ENCODE results near the gene TAGLN2.

The TAGLN2 gene

GRCh38 chr1:159934136-159935039 lies 9.1 kb upstream of the TAGLN2 start:
- no peak for DNase-seq

GRCh38 chr1:159933347-159933746 lies 8.0 kb upstream of the TAGLN2 start:
- no peak for DNase-seq

GRCh38 chr1:159932296-159933285 lies 7.3 kb upstream of the TAGLN2 start:
- no peak for DNase-seq

GRCh38 chr1:159931795-159932173 lies 6.5 kb upstream of the TAGLN2 start:
- DNase-seq: no peak

GRCh38 chr1:159931101-159931794 lies 5.9 kb upstream of the TAGLN2 start:
- no peak for DNase-seq

GRCh38 chr1:159930634-159931033 lies 5.3 kb upstream of the TAGLN2 start:
- DNase-seq: no peak

GRCh38 chr1:159930216-159930615 lies 4.9 kb upstream of the TAGLN2 start:
- DNase-seq: no peak

GRCh38 chr1:159929155-159930051 lies 4.1 kb upstream of the TAGLN2 start:
- DNase-seq: no peak

- DNase-seq: no peak
Observed at GRCh38 chr1:159928491-159929050, 3.3 kb upstream of the TAGLN2 start.

GRCh38 chr1:159927849-159928431 lies 2.6 kb upstream of the TAGLN2 start:
- DNase-seq: no peak

- DNase-seq: no peak
Observed at GRCh38 chr1:159927211-159927848, 2.0 kb upstream of the TAGLN2 start.

GRCh38 chr1:159925719-159926078 lies 392 bp upstream of the TAGLN2 start:
- no peak for DNase-seq

GRCh38 chr1:159924025-159924790 lies 1.1 kb downstream of the TAGLN2 start:
- DNase-seq: peak; percentile 89

GRCh38 chr1:159923203-159924024 lies 1.9 kb downstream of the TAGLN2 start:
- peak; percentile 87 for DNase-seq

- peak; percentile 77 for DNase-seq
Observed at GRCh38 chr1:159922511-159923202, 2.6 kb downstream of the TAGLN2 start.

GRCh38 chr1:159921700-159922504 lies 3.4 kb downstream of the TAGLN2 start:
- DNase-seq: no peak

- no peak for DNase-seq
Observed at GRCh38 chr1:159921251-159921650, 4.1 kb downstream of the TAGLN2 start.
